Stomach smooth muscle (tissue), 2 donors: ENCODE data around the gene MRPS27.

Experiments
- H3K27ac ChIP-seq: one replicate; pipeline ENCODE4 v1.7.0; 2013; ENCODE audit warnings: mild to moderate bottlenecking, low read length, inconsistent platforms
- H3K27me3 ChIP-seq, 2 donors: one replicate each; pipeline ENCODE4 v1.7.0; 2013; ENCODE audit warnings: low read length in 2 of 2; ENCODE audit not compliant: insufficient read depth in 2 of 2, control insufficient read depth in 1 of 2
- H3K36me3 ChIP-seq, 2 donors: one replicate each; pipeline ENCODE4 v1.7.0; 2013; ENCODE audit warnings: low read length in 2 of 2; ENCODE audit not compliant: control insufficient read depth in 2 of 2, insufficient read depth in 2 of 2
- H3K4me1 ChIP-seq: one replicate; pipeline ENCODE4 v1.7.0; 2013; ENCODE audit warnings: low read length; ENCODE audit not compliant: control insufficient read depth, insufficient read depth
- H3K4me3 ChIP-seq, 2 donors: one replicate each; pipeline ENCODE4 v1.7.0; 2013; ENCODE audit warnings: low read length in 2 of 2
- H3K9ac ChIP-seq, 2 donors: one replicate each; pipeline ENCODE4 v1.7.0; 2013; ENCODE audit warnings: low read length in 2 of 2, mild to moderate bottlenecking in 1 of 2
- H3K9me3 ChIP-seq, 2 donors: one replicate each; pipeline ENCODE4 v1.7.0; 2013; ENCODE audit warnings: low read length in 2 of 2; ENCODE audit not compliant: control insufficient read depth in 2 of 2
- donor health status: healthy.
- donor health status: Pancreatic carcinoma.

MRPS27 gene

DNA sequence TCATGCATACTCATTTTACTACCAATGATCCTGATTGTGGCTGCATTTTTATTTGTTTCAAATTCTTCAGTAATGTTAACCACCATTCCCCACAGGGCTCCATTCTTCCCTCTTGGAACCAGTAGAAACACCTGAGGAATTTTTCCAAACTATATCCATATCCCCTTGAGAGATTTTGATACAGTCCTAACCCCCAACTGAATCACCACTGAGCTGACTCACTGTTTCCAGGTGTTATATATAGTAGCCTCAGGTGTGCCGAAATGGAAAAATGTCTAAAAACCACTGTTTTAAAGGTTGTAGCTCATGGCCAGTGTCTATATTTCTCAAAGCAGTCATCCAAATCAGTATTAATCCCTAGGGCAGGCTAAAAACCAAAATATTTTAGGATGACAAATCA, 85.2 kb downstream of the MRPS27 start:
- no peaks in the 10 kb centered on the region for H3K36me3 ChIP-seq
- no peak overlapping the region for H3K9ac ChIP-seq
- H3K27ac ChIP-seq: no peak overlapping the region

DNA sequence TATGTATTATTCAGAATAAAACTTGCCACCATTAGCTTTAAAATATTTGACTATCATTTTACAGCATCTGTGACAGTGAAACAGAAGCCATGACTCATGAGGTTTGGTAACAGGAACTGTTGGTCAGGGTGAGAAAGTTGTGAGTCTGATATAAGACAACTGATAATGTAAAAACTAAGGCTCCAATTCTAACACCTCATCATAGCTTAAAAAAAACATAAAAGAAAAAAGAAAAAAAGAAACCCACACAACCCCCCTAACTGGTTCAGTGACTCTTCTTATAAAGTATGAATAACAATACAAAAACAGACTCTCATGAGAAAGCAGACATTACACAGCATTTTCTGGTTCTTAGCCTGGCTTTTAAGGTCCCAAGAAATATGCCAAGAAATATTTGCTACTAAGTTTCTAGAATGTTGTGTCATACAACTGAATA, 85.8 kb downstream of the MRPS27 start:
- Histone ChIP-seq H3K36me3 (no peaks in the 10 kb centered on the region), H3K27ac (no peak overlapping the region)

More for the DNA sequence above, 85.2 kb downstream of the MRPS27 start:
- Histone ChIP-seq H3K4me3 (no peak overlapping the region), H3K4me1 (no peaks in the 10 kb centered on the region), H3K9me3 (no peaks in the 10 kb centered on the region), H3K27me3 (no peaks in the 10 kb centered on the region)

DNA sequence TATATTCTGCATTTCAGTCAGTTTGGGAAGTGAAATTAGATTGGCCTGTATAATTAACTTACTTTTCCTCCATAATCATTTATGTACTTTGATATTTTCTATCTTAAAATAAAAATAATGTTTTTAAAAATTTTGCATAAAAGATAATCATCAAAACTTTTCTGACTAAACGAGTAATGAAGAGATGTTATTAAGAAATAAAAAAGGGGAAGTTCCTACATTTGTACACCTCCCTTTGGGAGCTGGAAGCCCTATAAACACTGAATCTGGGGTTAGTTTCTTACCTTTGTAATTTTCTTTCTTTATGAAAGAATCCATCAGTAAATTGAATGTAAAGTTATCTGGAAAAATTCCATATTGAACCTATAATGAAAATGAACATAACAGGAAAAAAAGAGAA, 86.2 kb downstream of the MRPS27 start:
- no peaks in the 10 kb centered on the region for H3K9me3 ChIP-seq
- H3K4me3 ChIP-seq: no peak overlapping the region
- H3K27ac ChIP-seq: no peak overlapping the region
- H3K27me3 ChIP-seq: no peaks in the 10 kb centered on the region
- H3K9ac ChIP-seq: no peak overlapping the region
- H3K4me1 ChIP-seq: no peaks in the 10 kb centered on the region
- H3K36me3 ChIP-seq: no peaks in the 10 kb centered on the region

More for the DNA sequence above, 85.8 kb downstream of the MRPS27 start:
- no peak overlapping the region for H3K4me3 ChIP-seq
- H3K4me1 ChIP-seq: no peaks in the 10 kb centered on the region
- no peaks in the 10 kb centered on the region for H3K9me3 ChIP-seq
- no peaks in the 10 kb centered on the region for H3K27me3 ChIP-seq
- H3K9ac ChIP-seq: no peak overlapping the region

DNA sequence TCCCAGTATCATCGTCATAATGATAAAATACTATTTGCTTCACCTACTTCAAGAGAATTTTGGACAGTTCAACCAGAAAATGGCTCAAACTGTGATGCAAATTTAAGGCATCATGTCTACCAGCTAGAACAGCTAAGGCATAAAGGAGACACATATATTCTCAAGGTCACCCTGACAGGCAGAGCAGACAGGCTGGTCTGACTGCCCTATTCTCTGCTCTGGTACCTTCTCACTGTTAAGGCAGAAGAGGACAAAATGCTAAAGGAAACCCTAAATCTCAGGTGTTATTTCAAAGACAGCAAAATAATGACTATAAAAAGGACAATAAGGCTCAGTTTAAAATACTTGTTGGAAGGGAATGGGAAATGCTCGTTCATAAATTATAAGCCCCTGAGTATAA, 87.2 kb downstream of the MRPS27 start:
- no peaks in the 10 kb centered on the region for H3K36me3 ChIP-seq
- H3K4me3 ChIP-seq: no peak overlapping the region
- no peaks in the 10 kb centered on the region for H3K27me3 ChIP-seq
- no peak overlapping the region for H3K27ac ChIP-seq
- H3K9ac ChIP-seq: no peak overlapping the region
- no peaks in the 10 kb centered on the region for H3K9me3 ChIP-seq
- no peaks in the 10 kb centered on the region for H3K4me1 ChIP-seq

DNA sequence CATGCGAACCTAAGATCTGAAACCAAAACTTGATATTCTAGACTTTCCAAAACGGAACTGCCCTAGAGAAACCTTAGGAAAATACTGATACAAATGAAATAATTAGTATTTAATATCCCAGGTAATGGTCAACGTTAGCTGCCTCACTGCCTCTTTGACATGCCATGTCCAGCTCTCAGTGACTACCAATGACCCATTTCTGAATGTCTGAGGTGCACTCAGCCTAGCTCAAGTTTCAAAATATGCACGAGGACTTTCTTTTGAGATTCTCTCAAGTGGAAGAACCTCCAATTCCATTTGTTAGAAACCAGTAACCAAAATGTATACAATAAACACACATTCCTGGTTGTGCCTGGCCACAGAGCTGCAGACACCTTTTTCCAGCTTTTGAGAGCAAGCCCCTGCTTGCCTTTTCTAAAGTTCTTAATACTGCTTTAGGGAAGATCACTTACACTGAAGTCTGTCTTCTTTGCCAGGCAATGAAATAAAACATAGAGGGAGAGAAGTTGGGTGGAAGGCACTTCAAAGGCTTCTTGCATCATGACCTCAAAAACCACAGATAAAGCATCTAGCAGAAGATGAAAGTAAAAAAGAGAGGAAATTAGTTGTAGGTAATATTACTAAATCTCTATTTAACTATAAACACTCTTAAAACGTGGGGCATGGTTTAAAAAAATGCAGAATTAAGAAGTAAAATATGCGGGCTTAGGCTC, 87.9 kb downstream of the MRPS27 start:
- no peaks in the 10 kb centered on the region for H3K36me3 ChIP-seq
- no peaks in the 10 kb centered on the region for H3K27me3 ChIP-seq
- no peak overlapping the region for H3K9ac ChIP-seq
- H3K27ac ChIP-seq: no peak overlapping the region
- no peaks in the 10 kb centered on the region for H3K4me1 ChIP-seq
- H3K4me3 ChIP-seq: no peak overlapping the region
- H3K9me3 ChIP-seq: no peaks in the 10 kb centered on the region

DNA sequence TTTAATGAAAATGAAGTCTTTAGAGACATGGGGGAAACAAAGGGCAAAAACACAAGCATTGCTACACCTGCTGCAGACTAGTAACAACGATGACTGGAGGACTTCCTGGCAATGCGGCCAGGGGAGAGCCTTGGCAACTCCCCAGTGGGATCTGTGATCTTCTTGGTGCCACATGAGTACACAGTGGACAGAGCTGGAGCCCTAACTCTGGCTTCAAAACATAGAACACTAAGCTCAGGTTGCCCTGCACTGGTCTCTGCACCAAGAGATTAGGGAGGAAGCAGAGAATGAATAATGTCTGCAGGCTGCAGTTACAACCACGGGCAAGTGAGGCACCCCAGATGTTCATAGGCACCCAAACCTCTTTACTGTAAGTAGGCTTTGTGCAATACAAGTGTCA, 91.1 kb downstream of the MRPS27 start:
- Histone ChIP-seq H3K27ac (no peak overlapping the region), H3K9me3 (no peaks in the 10 kb centered on the region), H3K27me3 (no peaks in the 10 kb centered on the region), H3K4me3 (no peak overlapping the region), H3K36me3 (peaks cover 10 to 16% of the 10 kb centered on the region in 2 donors), H3K9ac (no peak overlapping the region), H3K4me1 (no peaks in the 10 kb centered on the region)

DNA sequence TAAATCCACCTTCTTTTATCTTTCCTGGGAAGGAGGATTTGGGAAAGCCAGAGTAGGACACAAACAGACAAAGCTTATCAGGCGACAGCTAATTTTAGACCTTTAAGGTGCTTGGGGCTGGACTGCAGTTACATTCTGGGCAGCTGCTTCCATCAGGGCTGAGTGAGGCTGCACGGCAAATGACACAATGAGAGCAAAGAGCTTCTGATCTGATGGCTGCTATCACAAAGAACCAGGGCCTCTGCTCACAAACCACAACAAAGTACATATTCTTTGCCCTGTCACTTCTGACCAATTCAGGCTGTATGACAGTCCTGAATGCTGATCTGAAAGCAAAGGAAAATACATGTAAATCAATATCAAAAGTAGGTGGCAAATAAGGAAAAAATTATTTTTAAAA, 93.1 kb downstream of the MRPS27 start:
- Histone ChIP-seq H3K9me3 (no peaks in the 10 kb centered on the region), H3K27ac (no peak overlapping the region), H3K27me3 (no peaks in the 10 kb centered on the region), H3K36me3 (peaks cover 26% of the 10 kb centered on the region in 2 donors), H3K9ac (no peak overlapping the region), H3K4me1 (no peaks in the 10 kb centered on the region), H3K4me3 (no peak overlapping the region)

DNA sequence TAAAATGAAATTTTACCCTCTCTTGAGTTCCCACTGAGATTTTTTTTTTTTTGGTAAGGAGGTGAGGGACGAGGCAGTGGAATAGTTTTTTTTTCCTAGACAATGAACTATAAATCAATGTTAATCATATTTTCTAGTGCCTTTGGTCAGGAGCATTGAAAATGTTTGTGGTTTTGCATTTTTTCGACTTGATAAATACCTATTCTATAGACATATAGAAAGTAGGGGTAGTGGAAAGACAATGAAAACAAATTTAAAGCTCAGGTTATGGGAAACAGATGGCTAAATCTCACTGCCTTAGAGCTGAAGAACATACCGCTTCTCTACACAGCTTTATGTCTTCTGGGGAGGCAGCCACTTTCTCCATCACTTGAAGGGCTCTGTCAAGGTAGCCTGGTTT, 94.3 kb downstream of the MRPS27 start:
- H3K9me3 ChIP-seq: no peaks in the 10 kb centered on the region
- no peak overlapping the region for H3K9ac ChIP-seq
- H3K4me3 ChIP-seq: no peak overlapping the region
- H3K4me1 ChIP-seq: no peaks in the 10 kb centered on the region
- peaks cover 26 to 31% of the 10 kb centered on the region in 2 donors for H3K36me3 ChIP-seq
- H3K27me3 ChIP-seq: no peaks in the 10 kb centered on the region
- no peak overlapping the region for H3K27ac ChIP-seq

DNA sequence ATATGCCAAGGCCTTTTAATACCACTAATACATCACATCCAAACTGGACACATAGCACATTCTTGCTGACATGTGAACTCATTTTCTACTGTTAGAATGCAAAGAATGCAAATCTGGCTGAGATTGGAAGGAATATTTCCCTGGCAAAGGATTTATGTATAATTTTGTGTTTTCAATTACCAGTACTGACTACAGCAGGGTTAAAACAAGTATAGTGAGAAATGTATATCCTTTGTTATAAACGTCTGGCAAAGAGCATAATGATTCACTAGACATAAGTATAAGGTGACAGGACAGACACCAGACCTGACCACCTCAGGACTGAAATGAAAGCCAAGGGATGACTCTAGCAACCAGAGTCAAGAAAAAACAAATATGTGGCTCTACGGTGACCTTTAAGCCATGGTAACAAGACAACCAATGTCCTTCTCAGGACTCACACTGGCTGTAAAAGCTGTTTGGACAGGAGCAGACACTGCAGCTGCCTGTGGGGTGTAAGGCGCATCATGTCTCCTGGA, 95.0 kb downstream of the MRPS27 start:
- peaks cover 31 to 37% of the 10 kb centered on the region in 2 donors for H3K36me3 ChIP-seq
- no peak overlapping the region for H3K27ac ChIP-seq

DNA sequence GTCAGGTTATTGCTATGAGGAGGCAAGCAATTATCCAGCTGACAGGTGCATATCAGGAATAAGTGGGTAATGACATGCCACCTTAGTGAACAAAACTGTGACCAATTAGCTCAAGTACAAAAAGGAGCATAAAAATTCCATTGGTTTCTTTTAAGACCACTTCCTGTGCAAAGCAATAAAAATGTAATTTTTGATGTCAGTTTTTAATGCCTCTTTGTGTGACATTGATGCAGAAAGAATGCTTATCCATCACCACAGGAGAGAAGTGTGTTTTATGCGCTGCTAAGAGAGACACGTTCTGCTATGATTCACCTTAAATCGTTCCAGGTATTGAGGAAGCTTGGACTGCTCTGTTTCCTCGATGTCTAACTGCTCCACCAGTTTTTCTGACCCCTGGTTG, 96.7 kb downstream of the MRPS27 start:
- H3K4me1 ChIP-seq: no peaks in the 10 kb centered on the region
- H3K9me3 ChIP-seq: no peaks in the 10 kb centered on the region
- H3K27me3 ChIP-seq: no peaks in the 10 kb centered on the region
- H3K4me3 ChIP-seq: no peak overlapping the region
- no peak overlapping the region for H3K27ac ChIP-seq
- H3K9ac ChIP-seq: no peak overlapping the region
- peaks cover 40 to 51% of the 10 kb centered on the region in 2 donors for H3K36me3 ChIP-seq

More for the DNA sequence above, 95.0 kb downstream of the MRPS27 start:
- Histone ChIP-seq H3K9ac (no peak overlapping the region), H3K4me3 (no peak overlapping the region), H3K27me3 (no peaks in the 10 kb centered on the region), H3K4me1 (no peaks in the 10 kb centered on the region), H3K9me3 (no peaks in the 10 kb centered on the region)

DNA sequence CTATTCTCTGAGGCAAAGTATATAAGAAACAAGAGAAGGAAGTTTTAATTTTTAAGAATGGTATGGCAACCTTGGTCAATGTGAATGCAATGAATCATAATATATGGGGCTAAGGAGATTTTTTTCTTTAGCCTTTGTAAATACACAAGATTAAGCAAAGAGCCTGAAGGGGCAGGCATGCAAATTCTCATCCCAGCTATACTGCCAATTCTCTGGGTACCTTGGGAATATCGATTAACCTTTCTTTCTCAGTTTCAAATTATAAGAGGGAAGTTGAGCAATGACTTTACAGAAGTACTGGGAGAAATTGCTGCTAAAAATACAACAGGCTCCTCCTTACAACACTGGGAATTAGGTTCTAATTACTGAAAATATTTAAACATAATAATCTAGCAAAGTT, 97.5 kb downstream of the MRPS27 start:
- peaks cover 40 to 58% of the 10 kb centered on the region in 2 donors for H3K36me3 ChIP-seq

More for the DNA sequence above, 97.5 kb downstream of the MRPS27 start:
- Histone ChIP-seq H3K9me3 (no peaks in the 10 kb centered on the region), H3K4me3 (no peak overlapping the region), H3K27me3 (no peaks in the 10 kb centered on the region), H3K27ac (no peak overlapping the region), H3K4me1 (no peaks in the 10 kb centered on the region), H3K9ac (no peak overlapping the region)
